Keratinocyte (primary cell): ENCODE data around the gene CAPN2. TPM values are rescaled to one million over a fixed set of nuclear protein-coding genes. Genes with fewer than 3 reads are reported as not detected.

Experiments used
- DNase-seq: peaks from one replicate; pipeline ENCODE4 v3.0.0-alpha.2; 2011; ENCODE audit warnings: low read depth, missing footprints, low spot score
- FAIRE-seq: peaks from 2 replicates; lab custom pipeline; 2011; peaks lifted over from hg19 to GRCh38; lab: Jason Lieb, UNC
- H2AFZ ChIP-seq: 2 replicates; pipeline ENCODE4 v1.6.0; 2012; ENCODE audit warnings: low read length, control low read depth, inconsistent platforms; ENCODE audit not compliant: control insufficient read depth
- H3K27ac ChIP-seq: 2 replicates; pipeline ENCODE4 v1.5.1; 2011; ENCODE audit warnings: low read length; ENCODE audit not compliant: control insufficient read depth, insufficient read depth
- H3K27me3 ChIP-seq: 3 replicates; pipeline ENCODE4 v1.6.0; 2011; ENCODE audit warnings: low read length; ENCODE audit not compliant: control insufficient read depth, insufficient read depth; ENCODE audit errors: extremely low read depth
- H3K36me3 ChIP-seq, 2 experiments: 2 replicates in 1 of 2; 3 replicates in 1 of 2; pipeline ENCODE4 v1.5.1; 2011; ENCODE audit warnings: low read length in 2 of 2, mild to moderate bottlenecking in 1 of 2; ENCODE audit not compliant: control insufficient read depth in 2 of 2, insufficient read depth in 2 of 2; ENCODE audit errors: extremely low read depth in 1 of 2
- H3K4me1 ChIP-seq: 3 replicates; pipeline ENCODE4 v1.5.1; 2011; ENCODE audit warnings: low read length; ENCODE audit not compliant: control insufficient read depth, insufficient read depth; ENCODE audit errors: extremely low read depth
- H3K4me2 ChIP-seq: 3 replicates; pipeline ENCODE4 v1.6.0; 2011; ENCODE audit warnings: low read depth, low read length; ENCODE audit not compliant: control insufficient read depth, insufficient read depth; ENCODE audit errors: extremely low read depth
- H3K4me3 ChIP-seq, 3 experiments: fragments of 200-600 bp in 1 of 3; sonication (generic) in 1 of 3; 2 replicates in 2 of 3; 3 replicates in 1 of 3; pipeline ENCODE4 v1.5.1; 2011 to 2016; ENCODE audit warnings: low read length in 3 of 3, mild to moderate bottlenecking in 3 of 3, control low read depth in 2 of 3, inconsistent platforms in 1 of 3, low read depth in 1 of 3, mixed read lengths in 1 of 3, mixed run types in 1 of 3, moderate library complexity in 1 of 3; ENCODE audit not compliant: control insufficient read depth in 2 of 3, insufficient read depth in 2 of 3; ENCODE audit errors: extremely low read depth in 1 of 3
- H3K79me2 ChIP-seq: 2 replicates; pipeline ENCODE4 v1.6.0; 2012; ENCODE audit warnings: low read length; ENCODE audit not compliant: control insufficient read depth, insufficient read depth
- H3K9ac ChIP-seq: 3 replicates; pipeline ENCODE4 v1.6.0; 2011; ENCODE audit warnings: low read length; ENCODE audit not compliant: control insufficient read depth, insufficient read depth; ENCODE audit errors: extremely low read depth
- H3K9me1 ChIP-seq: 3 replicates; pipeline ENCODE4 v1.6.0; 2011; ENCODE audit warnings: low read length; ENCODE audit not compliant: control insufficient read depth, insufficient read depth; ENCODE audit errors: extremely low read depth
- H3K9me3 ChIP-seq: 2 replicates; pipeline ENCODE4 v1.5.1; 2012; ENCODE audit warnings: low read depth, low read length; ENCODE audit not compliant: control insufficient read depth
- H4K20me1 ChIP-seq: 3 replicates; pipeline ENCODE4 v1.6.0; 2011; ENCODE audit warnings: low read length; ENCODE audit not compliant: control insufficient read depth, insufficient read depth; ENCODE audit errors: extremely low read depth
- CTCF ChIP-seq, 3 experiments: IDR thresholded peaks in 1 of 3; conservative IDR thresholded peaks in 1 of 3; optimal IDR thresholded peaks in 1 of 3; 2 replicates in 2 of 3; 3 replicates in 1 of 3; pipeline versions ENCODE3 to v1.5.1; 2011; ENCODE audit warnings: low read length in 3 of 3, mild to moderate bottlenecking in 3 of 3, moderate library complexity in 2 of 3, control low read depth in 1 of 3, inconsistent platforms in 1 of 3; ENCODE audit not compliant: insufficient read depth in 2 of 3; ENCODE audit errors: extremely low read depth in 1 of 3
- EZH2 ChIP-seq: IDR thresholded peaks from one replicate; pipeline ENCODE4 v1.6.1; 2012; ENCODE audit warnings: inconsistent platforms, mild to moderate bottlenecking, low read length, moderate library complexity
- dilution Hi-C: fragments of 300-500 bp; cut with MboI; formaldehyde crosslinking; loops from one replicate; pipeline ENCODE4 v1.7.0; 2020; ENCODE audit warnings: low sequenced_read_pairs; ENCODE audit not compliant: extremely low pct_ligation_motif_present
- polyA plus RNA-seq, 5 experiments: library from polyadenylated mRNA; depleted of rRNA in 3 of 5; stranded (reverse) in 3 of 5; stranded (forward) in 1 of 5; unstranded in 1 of 5; fragments of >200 nt; gene quantifications; 1 replicate in 1 of 5; 2 replicates in 3 of 5; 3 replicates in 1 of 5; pipeline versions ENCODE4 v1.2.1 to v1.2.3, GENCODE V29; 2011 to 2012; ENCODE audit warnings: missing spikeins in 2 of 5, low read depth in 1 of 5, low replicate concordance in 1 of 5

The CAPN2 gene
- polyA plus RNA-seq, 1 donor (not counting 4 experiments of a cell fraction or from before 2014, with no cell fraction given) = 366 TPM

GRCh38 chr1:223771469-223771813, 59.1 kb downstream of the CAPN2 start:
- Histone ChIP-seq H3K9ac (peak overlapping the region; percentile 45), H3K4me3 (no peak overlapping the region), H3K27ac (peak overlapping the region; percentile 81), H3K4me1 (peaks cover 62% of the 10 kb centered on the region), H3K27me3 (no peaks in the 10 kb centered on the region), H3K9me1 (peaks cover 2% of the 10 kb centered on the region), H3K36me3 (peaks cover 31 to 54% of the 10 kb centered on the region in 2 experiments), H2AFZ (no peak overlapping the region), H3K79me2 (peaks cover under 1% of the 10 kb centered on the region), H3K4me2 (peak overlapping the region; percentile 57), H4K20me1 (no peaks in the 10 kb centered on the region), H3K9me3 (no peaks in the 10 kb centered on the region)
- FAIRE-seq (no peak), DNase-seq (no peak)
- dilution Hi-C loops = no loop called here
- no peak for TF ChIP-seq EZH2
- no peak for TF ChIP-seq CTCF (optimal IDR thresholded peaks at IDR 0.05 in 1 of 3, IDR thresholded peaks at IDR 0.05 in 1 of 3, conservative IDR thresholded peaks at IDR 0.05 in 1 of 3; ENCODE audit: extremely low read depth in 1 of 3, insufficient read depth in 2 of 3, low read length in 3 of 3)

DNA sequence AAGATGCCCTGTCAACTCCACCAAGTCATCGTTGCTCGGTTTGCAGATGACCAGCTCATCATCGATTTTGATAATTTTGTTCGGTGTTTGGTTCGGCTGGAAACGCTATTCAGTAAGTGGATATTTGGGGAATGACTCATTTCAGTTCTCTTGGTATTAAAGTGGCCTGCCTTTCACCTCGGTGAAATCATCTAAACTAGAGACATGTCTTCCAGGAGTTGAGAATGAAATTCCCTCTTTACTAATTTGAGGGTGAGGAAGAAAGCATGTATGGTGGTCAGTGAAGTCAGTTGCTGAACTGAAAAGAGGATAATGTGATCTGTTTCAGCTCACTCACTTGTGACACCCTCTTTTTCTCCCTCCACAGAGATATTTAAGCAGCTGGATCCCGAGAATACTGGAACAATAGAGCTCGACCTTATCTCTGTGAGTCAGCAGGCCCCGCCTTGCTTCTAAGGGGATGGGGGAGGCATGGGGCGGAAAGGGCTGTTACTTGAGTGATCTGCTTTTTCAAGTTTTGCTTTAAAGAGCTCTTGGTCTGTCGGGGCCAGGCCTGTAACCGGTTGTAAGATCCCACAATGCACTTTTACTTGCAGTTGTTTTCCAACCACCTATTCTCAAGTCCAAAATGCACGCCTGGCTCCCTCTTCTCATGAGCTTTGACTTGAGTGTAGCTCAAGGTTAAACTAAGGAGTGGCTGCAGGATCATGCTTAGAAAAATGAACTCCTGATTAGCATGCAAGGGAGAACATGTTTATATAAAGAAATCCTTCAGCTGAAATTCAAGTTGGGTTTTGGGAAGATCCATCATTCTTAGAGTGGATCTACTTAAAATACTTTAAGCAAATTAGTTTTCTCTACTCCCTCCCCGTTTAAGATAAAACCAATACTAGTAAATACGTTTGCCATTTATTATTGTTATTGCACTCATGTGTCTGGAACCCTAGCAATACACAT, 59.8 kb downstream of the CAPN2 start:
- TF ChIP-seq EZH2 = no peak
- no peak for TF ChIP-seq CTCF (optimal IDR thresholded peaks at IDR 0.05 in 1 of 3, IDR thresholded peaks at IDR 0.05 in 1 of 3, conservative IDR thresholded peaks at IDR 0.05 in 1 of 3; ENCODE audit: extremely low read depth in 1 of 3, insufficient read depth in 2 of 3, low read length in 3 of 3)
- peaks cover 3% of the 10 kb centered on the region for H3K9me1 ChIP-seq
- DNase-seq (peak; percentile 25), FAIRE-seq (peak; percentile 85)
- H3K27ac ChIP-seq = peak overlapping the region; percentile 81
- H3K79me2 ChIP-seq = no peaks in the 10 kb centered on the region
- H3K9ac ChIP-seq = peak overlapping the region; percentile 45
- peaks cover 64% of the 10 kb centered on the region for H3K4me1 ChIP-seq
- H3K4me3 ChIP-seq = peak overlapping the region in 1 of 3 experiments; percentile 43
- H2AFZ ChIP-seq = no peak overlapping the region
- no peaks in the 10 kb centered on the region for H4K20me1 ChIP-seq
- dilution Hi-C loops = no loop called here
- no peaks in the 10 kb centered on the region for H3K9me3 ChIP-seq
- peaks cover 30 to 57% of the 10 kb centered on the region in 2 experiments for H3K36me3 ChIP-seq
- H3K27me3 ChIP-seq = no peaks in the 10 kb centered on the region
- H3K4me2 ChIP-seq = peak overlapping the region; percentile 57
